ENCODE results near the gene EEF2.

EEF2 gene

GRCh38 chr19:4019578-4019977 lies 34.3 kb upstream of the EEF2 start:
- H3K4me3 ChIP-seq (ENCODE audit: low read depth, low read length): no peak overlapping the region
- no peak for DNase-seq (ENCODE audit: low read depth)

GRCh38 chr19:4018775-4019504 lies 33.7 kb upstream of the EEF2 start:
- TF ChIP-seq, protein P1, sequence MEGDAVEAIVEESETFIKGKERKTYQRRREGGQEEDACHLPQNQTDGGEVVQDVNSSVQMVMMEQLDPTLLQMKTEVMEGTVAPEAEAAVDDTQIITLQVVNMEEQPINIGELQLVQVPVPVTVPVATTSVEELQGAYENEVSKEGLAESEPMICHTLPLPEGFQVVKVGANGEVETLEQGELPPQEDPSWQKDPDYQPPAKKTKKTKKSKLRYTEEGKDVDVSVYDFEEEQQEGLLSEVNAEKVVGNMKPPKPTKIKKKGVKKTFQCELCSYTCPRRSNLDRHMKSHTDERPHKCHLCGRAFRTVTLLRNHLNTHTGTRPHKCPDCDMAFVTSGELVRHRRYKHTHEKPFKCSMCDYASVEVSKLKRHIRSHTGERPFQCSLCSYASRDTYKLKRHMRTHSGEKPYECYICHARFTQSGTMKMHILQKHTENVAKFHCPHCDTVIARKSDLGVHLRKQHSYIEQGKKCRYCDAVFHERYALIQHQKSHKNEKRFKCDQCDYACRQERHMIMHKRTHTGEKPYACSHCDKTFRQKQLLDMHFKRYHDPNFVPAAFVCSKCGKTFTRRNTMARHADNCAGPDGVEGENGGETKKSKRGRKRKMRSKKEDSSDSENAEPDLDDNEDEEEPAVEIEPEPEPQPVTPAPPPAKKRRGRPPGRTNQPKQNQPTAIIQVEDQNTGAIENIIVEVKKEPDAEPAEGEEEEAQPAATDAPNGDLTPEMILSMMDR (IDR thresholded peaks at IDR 0.05; ENCODE audit: low read depth, low read length, missing control alignments): no peak

More at GRCh38 chr19:4019578-4019977, 34.3 kb upstream of the EEF2 start:
- TF ChIP-seq, protein P1 (IDR thresholded peaks at IDR 0.05; ENCODE audit: low read depth, low read length, missing control alignments): no peak

DNA sequence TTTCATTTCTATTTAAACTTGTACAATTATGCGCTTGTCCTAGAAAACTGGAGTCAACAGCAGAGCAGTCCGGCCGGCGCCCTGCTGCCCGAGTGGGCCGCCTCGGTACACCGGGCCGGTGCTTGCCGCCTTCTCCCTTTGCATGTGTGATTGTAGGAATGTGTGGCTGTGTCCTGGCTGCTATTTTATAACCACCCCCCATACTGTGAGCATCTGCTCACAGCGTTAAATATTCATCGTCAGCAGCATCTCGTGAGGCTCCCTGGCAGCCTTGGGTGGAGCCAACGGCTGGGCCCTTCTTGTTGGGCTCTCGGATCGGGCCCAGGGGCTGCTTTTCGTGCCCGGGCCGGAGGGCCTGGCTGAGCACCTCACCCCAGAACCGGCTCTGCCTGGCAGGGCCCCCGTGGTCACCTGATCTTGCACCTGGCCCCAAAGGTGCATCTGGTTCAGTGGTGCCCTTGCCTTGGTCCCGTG lies 32.9 kb upstream of the EEF2 start:
- TF ChIP-seq, protein P1 (IDR thresholded peaks at IDR 0.05; ENCODE audit: low read depth, low read length, missing control alignments): no peak
- H3K4me3 ChIP-seq (ENCODE audit: low read depth, low read length): no peak overlapping the region
- DNase-seq (ENCODE audit: low read depth): no peak

More at GRCh38 chr19:4018775-4019504, 33.7 kb upstream of the EEF2 start:
- no peak for DNase-seq (ENCODE audit: low read depth)
- H3K4me3 ChIP-seq (ENCODE audit: low read depth, low read length): no peak overlapping the region

DNA sequence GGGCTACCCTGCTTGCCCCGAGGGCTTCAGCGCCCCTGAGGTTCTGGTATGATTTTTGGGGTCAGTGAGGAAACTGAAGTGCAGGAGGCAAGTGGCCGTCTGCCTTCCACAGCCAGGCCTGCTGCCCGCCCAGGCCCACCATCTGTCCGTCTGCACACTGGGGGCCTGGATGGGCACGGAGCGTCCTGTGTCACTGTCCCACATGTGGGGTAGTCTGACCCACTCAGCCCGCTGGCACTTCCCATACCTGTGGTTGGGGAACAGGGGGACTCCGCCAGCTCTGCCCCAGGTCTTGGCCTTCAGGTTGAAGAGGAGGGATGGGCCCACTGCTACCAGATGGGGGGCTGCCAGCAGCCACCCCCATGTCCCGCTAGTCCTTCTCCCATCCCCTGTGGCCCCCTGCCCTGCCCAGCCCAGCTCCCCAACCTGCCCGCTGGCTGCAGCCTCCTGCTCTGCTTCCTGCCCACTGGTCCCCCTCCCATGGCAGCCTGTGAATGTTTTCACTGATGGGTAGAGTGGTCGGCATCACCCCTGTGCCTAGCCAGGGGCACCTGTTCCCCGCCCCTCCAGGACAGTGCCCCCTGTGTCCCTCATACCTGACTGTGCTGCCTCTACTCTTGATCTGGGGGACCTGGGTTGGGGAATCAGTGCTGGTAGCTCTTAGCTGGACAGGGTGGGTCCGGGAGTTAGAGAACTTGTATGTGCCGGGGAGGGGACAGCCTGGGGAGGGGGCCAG lies 31.8 kb upstream of the EEF2 start:
- DNase-seq (ENCODE audit: low read depth): no peak
- no peak overlapping the region for H3K4me3 ChIP-seq (ENCODE audit: low read depth, low read length)
- TF ChIP-seq, protein P1 (IDR thresholded peaks at IDR 0.05; ENCODE audit: low read depth, low read length, missing control alignments): no peak

DNA sequence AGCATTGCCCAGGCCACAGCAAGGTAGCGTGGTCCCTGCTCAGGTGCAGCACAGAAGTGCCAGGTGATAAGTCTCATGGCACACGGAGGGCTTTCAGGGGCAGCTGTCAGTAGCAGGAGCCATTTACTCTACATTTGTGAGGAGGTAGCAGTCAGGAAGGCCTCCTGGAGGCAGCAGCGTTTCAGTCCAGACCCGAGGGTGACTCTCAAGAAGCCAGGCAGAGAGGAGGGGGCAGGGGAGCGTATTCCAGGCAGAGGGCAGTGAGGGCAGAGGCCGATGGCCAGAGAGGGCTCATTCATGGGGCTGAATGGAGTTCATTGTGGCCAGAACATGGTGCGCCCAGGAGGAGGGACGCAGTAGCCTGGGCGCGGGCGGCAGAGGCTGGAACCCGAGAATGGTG lies 31.2 kb upstream of the EEF2 start:
- DNase-seq (ENCODE audit: low read depth): no peak
- H3K4me3 ChIP-seq (ENCODE audit: low read depth, low read length): no peak overlapping the region
- TF ChIP-seq, protein P1 (IDR thresholded peaks at IDR 0.05; ENCODE audit: low read depth, low read length, missing control alignments): no peak

DNA sequence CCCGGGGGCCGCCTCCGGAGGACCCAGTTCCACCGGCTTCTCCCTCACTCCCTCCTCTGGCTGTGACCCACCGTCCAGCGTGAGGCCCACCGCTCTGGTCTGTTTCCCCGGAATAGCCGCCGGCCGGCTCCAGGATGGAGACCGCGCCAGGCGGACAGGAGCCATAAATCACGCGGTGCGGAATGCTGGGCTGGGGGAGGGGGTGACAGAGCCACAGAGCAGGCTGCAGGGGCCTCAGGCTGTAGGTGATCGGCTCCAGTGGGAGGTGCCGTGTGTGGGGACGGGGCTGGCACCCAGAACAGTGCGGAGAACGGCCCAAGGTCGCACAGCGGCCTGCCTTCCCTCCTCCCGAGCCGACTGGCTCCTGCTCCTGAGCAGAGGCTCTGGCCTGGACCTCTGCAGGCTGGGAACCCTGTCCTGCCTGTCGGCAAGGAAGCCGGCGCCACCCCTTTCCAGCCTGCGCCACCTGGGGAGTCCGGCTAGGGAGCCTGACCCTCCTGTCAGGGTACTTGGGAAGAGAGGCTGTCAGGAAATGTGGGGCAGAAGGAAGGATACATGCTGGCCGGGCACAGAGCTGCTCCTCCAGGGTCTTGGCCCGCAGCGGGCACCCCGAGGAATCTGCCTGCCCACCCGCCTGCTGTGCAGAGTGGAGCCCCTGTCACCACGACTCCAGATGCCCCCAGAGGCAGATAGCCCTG lies 30.6 kb upstream of the EEF2 start:
- no peak for DNase-seq (ENCODE audit: low read depth)
- no peak overlapping the region for H3K4me3 ChIP-seq (ENCODE audit: low read depth, low read length)
- TF ChIP-seq, protein P1 (IDR thresholded peaks at IDR 0.05; ENCODE audit: low read depth, low read length, missing control alignments): no peak
